ENCODE data around the gene CEBPZOS.

The CEBPZOS gene

DNA sequence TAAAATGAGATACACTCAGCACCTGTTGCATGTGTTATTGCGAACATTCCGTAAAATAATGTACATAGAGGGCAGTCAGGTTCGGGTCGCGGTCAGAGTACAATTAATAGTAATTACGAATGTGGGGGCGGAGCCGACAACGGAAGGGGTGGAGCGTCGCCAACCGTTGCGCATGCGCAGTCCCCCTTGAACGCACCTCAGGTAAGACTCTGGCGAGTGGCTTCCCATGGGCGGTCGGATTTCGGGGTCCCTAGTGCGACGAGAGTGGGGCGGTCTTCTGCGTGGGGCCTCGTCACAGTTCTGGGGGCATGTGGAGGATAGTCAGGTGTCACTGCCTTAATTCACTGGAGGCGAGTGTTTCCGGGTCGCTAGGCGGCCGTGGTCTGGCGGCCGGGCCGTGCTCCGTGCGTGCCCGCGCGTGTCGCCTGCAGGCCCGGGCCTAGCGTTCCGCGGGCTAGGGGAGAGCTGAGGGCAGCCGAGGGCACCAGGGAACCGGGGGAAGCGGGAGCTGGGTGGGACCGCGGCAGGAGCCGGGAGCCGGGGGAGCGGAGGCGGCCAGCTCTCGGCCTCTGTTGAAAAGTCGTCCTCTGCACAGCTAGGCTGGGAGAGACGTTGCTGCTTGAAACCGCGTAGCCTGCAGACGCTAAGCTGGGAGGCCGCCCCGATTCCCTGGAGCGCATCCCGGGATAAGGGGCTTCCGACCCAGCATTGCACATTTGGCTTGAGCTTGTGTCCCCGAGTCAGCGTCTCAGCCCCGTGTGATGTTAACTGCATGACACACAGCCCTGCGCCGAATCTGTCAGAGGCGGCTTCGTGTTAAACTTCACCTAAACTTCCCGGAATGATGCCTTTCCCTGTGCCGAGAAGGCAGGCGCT lies at the start of gene CEBPZOS:
TSS of gene CEBPZOS (plus strand) at position 177 of the 876 bp plus-strand sequence. CDS start 3,209 bp downstream, outside the sequence.
- peak; percentile 73 to 85 for DNase-seq

DNA sequence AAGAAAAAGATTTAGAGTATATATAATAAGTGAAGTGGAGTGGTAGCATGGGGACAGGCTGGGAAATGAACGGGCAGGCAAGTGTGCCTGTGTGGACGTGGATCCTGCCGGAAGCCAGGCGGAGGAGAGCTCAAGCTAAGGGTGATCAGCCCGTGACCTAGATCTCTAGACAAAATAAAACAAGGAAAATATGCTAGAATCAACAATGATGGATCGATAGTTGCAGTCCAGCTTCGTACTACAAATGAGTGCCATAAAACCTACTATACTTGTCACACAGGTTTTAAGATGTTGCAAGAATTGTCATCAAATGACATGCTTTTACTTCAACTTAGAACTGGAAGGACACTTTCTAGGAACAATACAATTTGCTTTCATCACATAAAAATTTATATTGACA lies 48.0 kb upstream of the CEBPZOS start:
- no peak for DNase-seq

DNA sequence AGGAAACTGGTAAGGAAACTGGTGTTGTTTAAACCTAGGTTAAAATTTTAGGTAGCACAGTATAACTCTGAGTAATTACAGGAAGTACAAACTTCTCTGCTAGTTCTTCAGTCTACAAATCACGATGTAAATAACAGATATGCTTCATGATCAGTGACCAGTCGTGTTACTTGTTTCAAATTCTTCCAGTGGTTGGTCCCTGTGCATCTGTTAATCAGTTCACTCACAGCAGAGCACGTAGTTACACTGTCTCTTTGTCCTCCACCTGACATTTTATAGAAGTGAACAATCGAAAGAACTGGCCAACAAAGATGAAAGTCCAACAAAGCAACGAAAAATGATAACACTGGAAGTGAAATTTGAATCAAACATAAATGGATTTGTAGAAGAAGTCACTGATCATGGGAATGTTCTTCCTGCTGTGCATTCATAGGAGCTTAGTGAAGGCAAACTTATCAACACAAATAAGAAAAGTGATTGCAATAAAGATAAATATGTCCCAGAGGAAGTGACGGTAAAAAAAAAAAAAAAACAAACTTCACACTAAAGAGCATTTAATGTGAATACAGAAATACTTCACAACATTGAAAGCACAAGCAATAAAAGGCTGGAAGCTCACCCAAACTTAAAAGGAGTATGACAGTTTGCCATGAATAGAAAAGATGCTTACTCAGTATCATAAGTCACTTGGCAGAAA lies 46.5 kb upstream of the CEBPZOS start:
- no peak for DNase-seq

DNA sequence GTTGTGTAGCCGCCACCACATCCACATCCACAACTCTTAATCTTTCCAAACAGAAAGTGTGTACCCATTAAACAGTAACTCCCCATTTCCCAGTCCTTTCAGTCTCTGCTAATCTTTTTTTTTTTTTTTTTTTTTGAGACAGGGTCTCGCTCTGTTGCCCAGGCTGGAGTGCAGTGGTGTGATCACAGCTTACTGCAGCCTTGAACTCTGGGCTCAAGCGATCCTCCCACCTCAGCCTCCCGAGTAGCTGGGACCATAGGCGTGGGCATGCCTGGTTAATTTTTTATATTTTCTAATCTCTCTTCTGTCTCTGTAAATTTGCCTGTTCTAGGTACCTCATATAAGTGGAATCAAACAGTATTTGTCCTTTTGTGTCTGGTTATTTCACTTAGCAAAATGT lies 43.1 kb upstream of the CEBPZOS start:
- no peak for DNase-seq

DNA sequence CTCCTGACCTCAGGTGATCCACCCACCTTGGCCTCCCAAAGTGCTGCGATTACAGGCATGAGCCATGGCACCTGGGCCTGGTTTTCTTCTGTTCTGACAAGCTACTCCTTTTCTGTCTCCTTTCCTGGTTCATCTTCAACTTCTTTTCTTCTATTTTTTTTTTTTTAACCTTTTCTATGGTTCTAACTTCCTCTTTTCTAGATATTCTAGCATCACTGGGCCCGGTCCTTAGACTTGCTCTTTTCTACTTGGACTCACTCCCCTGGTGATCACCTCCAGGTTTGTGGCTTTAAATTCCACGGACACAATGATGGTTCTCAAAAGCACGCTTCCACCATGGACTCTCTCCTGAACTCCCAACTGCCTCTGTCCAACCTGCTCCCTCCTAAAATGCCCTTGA lies 41.5 kb upstream of the CEBPZOS start:
- no peak for DNase-seq

DNA sequence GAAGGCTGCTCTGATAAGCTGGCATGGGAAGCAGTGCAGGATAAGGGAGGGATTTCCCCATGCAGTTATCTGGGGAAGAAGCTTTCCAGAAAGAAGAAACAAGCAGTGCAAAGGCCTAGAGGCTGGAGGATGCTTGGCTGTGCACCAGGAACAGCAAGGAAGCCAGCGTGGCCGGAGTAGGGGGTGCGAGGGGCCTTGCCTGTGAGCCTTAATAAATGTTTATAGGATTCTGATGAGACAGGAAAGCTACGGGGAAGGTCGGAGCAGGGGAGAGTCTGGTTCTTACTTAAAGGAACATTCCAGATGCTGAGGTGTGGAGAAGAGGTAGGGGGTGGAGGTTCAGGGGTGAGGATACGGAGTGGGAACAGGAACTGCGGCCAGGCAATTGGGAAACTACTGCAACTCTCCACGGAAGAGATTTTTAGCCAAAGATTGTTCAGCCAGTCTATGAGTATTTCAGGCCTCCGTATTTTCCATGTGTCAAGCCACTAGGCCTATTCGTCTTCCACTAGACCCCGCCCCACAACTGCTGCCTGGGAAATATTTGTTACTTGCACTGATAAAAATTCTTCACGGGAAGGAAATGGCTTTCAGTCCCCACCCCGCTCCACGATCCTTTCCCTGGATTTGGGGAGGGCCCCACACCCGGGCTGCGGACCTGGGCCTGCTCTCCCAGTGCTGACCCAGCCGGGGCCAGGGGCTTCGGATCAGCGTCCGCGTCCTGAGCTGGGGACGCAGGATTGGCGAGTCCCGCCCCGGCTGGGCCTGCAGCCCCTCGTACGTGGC lies 40.0 kb upstream of the CEBPZOS start:
- peak in 1 of 2 experiments; percentile 29 for DNase-seq

DNA sequence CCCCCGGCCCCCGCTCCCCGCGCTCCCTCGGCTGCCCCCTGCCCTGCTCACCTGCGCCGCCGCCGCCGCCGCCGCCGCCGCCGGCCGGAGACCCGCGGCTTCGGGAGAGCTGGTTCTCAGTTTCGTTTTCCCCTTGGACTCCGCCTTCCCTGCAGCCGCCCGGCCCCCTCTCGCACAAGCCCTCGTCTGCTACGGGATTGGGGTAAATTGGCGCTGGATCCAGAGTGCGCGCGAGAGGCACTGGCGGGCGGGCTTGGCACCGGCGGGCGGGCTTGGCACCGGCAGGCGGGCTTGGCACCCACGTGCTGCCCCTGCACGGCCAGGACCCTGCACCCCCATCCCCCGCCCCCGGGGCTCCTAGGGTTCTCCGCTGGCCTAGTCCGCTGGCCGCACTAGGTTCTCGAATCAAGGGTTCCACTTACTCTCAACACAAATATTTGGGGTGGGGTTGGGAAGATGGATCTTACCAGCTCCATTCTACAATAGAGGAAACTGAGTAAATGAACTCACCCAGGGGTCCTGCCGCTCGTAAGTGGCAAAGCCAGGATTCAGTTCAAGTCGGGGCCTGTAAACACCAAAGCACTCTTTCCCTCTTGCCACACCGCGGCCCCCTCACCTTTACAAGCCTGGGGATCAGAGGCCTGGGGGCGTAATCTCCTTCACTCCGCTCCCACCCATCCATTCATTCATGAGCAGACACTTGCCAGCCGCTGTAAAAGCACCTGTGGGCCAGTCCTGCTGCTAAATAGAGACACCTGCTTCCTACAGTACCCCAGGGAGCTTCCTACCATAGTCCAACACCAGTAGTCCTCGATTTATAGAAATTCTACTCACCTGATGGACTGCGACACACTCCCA lies 39.2 kb upstream of the CEBPZOS start, which contains the start of gene EIF2AK2:
TSS of gene EIF2AK2 (minus strand) at position 124 of the 858 bp plus-strand sequence. CDS start 9,174 bp downstream, outside the sequence.
- peak; percentile 23 to 78 for DNase-seq

DNA sequence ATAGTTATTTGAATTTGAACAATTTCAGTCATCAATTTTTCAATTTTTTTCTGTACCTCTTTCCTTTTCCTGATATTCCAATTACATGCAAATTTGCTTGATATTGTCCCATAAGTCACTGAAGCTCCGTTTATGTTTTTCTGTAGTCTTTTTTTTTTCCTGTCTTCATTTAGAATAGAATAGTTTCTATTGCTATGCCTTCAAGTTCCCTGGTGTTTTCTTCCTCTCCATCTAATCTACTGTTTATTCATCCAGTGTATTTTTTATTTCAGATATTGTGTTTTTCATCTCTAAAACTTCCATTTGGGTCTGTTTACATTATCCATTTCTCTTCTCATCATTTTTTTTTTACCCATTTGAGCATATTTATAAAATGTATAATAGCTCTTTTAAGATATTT lies 31.5 kb upstream of the CEBPZOS start:
- DNase-seq: no peak

DNA sequence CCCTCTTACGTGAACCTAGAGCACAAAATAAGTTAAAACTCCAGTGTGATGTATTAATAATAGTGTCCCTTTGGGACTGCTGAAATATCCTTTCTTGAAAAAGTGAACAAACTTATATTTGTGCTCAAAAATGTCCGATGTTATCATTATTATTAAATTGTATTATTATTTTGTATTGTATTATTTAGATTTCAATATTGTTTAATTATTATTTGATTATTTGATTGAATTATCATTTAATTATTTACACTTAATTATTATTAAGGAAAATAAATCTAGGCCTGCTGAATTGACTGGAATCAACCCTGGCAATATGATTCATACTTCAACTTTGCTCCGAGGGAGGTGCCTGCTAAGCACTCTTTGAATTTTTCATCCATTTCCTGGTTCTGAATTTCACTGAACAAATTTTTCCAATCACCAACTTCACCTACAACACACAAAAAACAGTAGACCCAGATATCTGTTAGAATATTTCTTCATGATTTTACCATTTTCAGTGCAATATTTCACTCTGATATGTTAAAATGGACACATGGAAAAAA lies 28.6 kb upstream of the CEBPZOS start:
- no peak for DNase-seq

DNA sequence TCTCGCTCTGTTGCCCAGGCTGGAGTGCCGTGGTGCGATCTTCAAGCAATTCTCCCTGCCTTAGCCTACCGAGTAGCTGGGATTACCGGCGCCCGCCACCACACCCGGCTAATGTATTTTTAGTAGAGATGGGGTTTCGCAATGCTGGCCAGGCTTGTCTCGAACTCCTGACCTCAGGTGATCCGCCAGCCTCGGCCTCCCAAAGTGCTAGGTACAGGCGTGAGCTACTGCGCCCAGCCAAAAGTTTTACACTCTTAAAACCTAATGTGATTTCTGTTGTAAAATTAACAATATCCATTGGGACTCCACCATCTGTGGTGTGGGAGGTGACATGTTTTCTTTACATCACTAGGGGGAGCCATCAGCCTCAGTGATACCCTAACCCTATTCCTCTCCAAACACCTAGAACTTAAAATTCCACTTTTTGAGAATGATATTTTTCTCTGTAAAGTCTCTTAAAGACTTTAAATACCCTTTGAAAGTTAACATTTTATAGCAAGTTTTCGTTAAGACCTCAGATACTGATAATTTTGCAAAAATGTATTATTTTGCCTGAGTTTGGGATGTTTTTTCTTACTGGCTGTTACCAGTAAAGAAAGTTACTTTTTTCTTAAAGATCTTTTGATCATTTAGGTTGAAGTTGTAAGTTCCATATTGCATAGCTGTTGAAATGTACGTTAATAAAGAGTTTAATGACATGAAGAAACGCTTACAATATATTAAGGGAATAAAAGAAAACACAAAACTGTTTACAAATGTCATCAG lies 27.9 kb upstream of the CEBPZOS start:
- DNase-seq: peak in 1 of 2 experiments; percentile 52

DNA sequence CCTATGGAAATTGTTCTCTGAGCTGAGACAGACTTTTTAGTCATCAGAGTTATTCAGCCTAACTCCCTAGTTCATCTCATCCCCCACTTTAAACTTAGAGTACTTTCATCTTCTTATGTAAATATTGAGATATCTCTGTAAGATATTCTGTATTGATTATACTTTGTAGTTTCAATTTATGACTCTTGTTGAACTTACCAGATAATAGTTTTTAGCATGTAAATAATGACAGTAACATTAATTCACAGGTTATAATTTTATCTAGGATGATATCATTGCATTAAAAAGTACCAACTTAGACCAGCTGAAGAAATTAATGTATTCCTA lies 24.7 kb upstream of the CEBPZOS start:
- no peak for DNase-seq

DNA sequence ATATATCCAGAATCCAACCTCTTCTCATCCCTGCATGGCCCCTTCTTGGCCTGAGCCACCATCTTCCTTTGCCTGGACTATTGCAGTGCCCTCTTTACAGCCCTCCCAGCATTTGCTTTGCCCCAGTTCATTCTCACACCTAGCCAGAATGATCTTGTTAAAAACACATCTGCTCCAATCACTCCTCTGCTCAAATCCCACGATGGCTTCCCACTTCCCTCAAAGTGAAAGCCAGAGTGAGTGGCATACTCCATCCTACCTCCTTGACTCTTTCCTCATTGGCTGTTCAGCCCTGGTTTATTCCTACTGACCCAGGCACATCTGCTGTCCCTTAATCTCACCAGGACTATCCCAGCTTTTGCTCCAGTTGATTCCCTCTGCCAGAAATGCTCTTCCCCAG lies 22.6 kb upstream of the CEBPZOS start:
- no peak for DNase-seq

DNA sequence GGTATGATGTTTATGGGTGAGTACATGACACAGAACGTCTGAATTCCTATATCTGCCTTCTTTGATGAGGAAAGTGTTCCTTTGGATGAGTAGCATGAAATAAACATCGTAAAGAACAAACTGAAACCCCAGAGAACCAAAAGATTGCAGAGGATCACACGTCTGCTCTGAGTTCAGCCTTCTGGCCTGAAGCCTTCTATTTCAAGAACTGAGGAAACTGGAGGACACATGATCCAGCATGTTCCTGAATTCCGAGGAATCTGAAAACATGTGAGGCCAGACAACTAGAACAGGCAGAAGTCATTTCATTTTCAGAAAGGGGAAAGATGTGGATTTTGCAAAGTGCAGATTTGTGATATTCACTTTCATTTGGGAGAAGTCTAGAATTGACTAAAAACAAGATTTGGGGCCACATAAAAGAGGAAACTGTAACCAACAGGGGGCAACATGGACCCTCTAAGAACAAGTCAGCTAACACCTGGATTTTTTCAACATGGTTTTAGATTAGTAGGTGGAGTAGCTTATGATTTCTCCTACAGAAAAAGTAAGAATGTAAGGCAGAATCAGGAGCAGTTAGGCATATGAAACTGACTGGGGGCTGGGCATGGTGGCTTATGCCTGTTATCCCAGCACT lies 16.2 kb upstream of the CEBPZOS start:
- DNase-seq: no peak

DNA sequence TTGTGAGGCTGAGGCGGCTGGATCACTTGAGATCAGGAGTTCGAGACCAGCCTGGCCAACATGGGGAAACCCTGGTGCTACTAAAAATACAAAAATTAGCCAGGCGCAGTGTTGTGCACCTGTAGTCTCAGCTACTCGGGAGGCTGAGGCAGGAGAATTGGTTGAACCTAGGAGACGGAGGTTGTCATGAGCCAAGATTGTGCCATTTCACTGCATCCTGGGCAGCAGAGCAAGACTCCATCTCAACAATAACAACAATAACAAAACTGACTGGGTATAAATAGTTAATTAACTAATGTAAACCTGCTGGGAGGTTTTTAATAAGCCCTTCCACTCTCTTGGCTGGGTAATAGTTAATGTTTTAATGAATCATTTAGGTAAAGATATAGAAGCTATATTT lies 15.7 kb upstream of the CEBPZOS start:
- DNase-seq: no peak

DNA sequence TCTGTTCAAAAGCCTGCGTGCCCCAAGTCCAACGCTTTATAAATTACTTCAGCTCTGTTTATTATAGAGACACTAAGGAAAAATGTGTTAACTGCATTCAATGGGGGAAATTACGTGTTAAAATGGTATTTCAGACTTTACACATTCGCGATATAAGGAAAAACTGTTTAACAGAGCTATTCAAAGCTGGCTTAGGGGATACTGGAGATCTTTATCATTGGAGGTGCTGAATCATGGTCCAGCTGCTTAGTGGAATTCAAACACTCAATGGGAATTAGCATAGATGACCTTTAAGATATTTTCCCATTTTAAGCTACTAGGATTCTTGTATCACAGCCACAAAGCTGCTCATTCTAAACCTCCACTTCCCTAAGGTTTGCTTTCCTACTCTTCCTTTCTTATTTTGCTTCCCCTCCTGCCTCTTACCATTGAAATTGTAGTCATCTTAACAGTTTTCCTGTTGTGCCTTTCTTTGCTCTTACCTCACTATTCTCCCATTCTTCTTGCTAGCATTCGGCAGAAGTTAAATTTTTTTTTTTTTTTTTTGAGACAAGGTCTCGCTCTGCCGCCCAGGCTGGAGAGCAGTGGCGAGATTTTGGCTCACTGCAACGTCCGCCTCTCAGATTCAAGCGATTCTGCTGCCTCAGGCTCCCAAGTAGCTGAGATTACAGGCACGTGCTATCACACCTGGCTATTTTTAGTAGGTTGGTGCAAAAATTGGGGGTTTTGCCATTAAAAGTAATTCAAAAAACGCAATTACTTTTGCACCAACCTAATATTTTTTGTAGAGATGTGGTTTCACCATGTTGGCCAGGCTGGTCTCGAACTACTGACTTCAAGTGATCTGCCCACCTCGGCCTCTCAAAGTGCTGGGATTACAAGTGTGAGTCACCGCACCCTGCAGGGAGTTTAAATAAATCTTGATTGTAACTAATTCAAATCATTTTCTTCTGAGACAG lies 14.3 kb upstream of the CEBPZOS start:
- DNase-seq: no peak

DNA sequence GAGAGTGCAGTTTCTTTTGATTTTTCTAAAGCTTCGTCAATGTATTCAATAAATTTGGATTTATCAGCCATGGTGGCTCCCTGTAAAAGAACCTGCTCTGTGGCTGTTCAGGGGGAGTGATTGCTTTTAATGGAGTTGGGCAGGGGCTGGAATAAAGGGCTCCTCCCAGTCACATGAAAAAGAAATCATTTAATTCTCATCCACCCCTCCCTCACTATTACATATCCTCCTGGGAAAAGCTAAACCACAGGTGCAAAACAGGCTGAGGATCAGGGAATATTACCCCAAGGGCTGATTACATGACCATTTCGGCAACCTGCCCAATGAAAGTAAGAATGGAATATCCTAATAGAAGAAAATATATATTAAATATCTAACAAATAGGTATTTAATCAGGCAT lies 7.7 kb upstream of the CEBPZOS start, which contains the start of gene SULT6B1:
TSS of gene SULT6B1 (minus strand) at position 101 of the 400 bp plus-strand sequence. CDS start at position 71, 30 bp downstream.
- DNase-seq: no peak

DNA sequence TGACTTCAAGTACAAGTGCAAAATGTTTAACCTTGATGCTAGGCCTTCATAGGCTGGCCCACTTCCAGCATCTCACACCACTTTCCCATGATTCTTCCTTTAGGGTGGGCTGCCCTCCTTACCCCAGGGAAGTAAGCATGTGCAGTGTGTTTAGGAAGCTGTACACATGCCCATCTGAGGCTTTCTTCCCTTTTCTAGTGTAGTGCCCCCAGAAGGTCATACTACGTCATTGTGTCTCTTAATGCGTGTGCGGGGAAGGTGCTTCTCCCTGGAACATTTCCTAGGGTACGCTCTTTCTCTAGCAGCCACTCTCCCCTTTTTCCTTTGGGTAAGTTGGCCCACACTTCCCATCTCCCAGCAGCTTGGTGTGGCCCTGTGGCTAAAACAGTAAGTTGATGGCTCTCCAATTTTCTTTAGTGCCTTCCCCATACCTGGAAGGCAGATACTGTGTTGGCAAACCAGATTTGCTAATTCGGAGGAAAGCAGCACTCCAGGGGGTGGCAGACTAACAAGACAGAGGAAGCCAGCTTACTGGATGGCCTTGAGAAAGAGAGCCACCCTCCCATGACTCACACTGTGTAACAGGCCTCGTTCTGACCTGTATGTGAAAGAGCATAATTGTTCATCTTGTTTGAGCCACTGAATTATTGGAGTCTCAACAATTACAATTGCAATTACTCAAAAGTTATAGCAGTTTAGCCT lies 6.7 kb upstream of the CEBPZOS start:
- peak in 1 of 2 experiments; percentile 29 for DNase-seq

DNA sequence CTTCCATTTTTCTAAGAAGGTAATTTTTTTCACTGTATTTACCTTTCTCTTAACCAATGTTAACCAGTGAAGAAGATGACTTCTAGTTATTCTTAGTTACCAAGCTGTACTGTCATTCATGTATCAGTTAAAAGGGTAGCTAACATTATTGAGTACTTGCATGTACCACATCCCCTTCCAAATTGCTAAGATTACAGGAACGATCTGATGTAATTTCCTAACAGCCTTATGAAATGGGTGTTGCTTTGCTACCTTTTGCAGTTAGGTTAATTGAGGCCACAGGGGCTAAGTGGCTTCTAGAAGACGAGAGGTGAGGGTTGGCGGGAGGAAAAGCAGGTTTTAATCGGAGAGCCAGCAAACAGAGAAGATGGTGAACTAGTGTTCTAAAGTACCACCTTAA lies 6.0 kb upstream of the CEBPZOS start:
- no peak for DNase-seq

DNA sequence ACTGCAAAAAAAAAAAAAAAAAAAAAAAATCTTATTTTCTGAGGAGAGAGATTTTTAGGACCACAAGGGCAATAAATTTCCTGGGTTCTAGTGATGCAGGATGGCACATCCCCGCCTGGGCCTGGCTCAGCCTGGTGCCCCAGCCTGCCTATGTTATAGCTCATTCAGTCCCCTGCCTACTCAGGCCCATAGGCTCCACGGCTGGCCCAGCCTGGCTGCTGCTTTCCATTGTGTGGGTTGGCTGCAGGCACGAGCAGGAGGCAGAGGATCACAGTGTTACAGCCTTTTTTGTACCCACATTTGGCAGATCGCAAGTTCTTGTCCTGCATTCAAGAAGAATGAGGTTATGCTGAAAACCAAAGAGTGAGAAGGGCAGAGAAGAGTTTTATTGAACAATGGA lies 5.0 kb upstream of the CEBPZOS start:
- no peak for DNase-seq

All from NCI-H446 (cell line).